Endothelial cell (in vitro differentiated cells): ENCODE results near the gene CHURC1. TPM values are rescaled to one million over a fixed set of nuclear protein-coding genes. Genes with fewer than 3 reads are reported as not detected.

Source experiments
- DNase-seq: peaks from one replicate; pipeline ENCODE4 v3.0.0; 2021; ENCODE audit warnings: low spot score
- H3K27ac Mint-ChIP-seq: one replicate; pipeline ENCODE4 v1.8.0; 2021; ENCODE audit warnings: mixed read lengths, inconsistent platforms; ENCODE audit not compliant: unreplicated experiment
- H3K27me3 Mint-ChIP-seq: one replicate; pipeline ENCODE4 v1.8.0; 2021; ENCODE audit warnings: mild to moderate bottlenecking, moderate library complexity, mixed read lengths, inconsistent platforms; ENCODE audit not compliant: unreplicated experiment
- H3K36me3 Mint-ChIP-seq: one replicate; pipeline ENCODE4 v1.8.0; 2021; ENCODE audit warnings: mild to moderate bottlenecking, low read depth, mixed read lengths, inconsistent platforms; ENCODE audit not compliant: unreplicated experiment
- H3K4me1 Mint-ChIP-seq: one replicate; pipeline ENCODE4 v1.8.0; 2021; ENCODE audit warnings: mild to moderate bottlenecking, mixed read lengths, inconsistent platforms; ENCODE audit not compliant: unreplicated experiment
- H3K4me3 Mint-ChIP-seq: one replicate; pipeline ENCODE4 v1.8.0; 2021; ENCODE audit warnings: mild to moderate bottlenecking, mixed read lengths, inconsistent platforms; ENCODE audit not compliant: unreplicated experiment
- H3K9me3 Mint-ChIP-seq: one replicate; pipeline ENCODE4 v1.8.0; 2021; ENCODE audit warnings: mixed read lengths, inconsistent platforms; ENCODE audit not compliant: unreplicated experiment
- long read RNA-seq: library from polyadenylated mRNA; unstranded; transcript quantifications from one replicate; pipeline ENCODE4 v2.0.0, GENCODE V29; 2020; ENCODE audit not compliant: unreplicated experiment
- total RNA-seq: library from RNA; stranded (reverse); fragmentation: NEBNext Ultra II Directional; extraction: Animal tissue kit (Norgen Biotek cat#: 25700); gene quantifications from one replicate; pipeline ENCODE4 v1.2.1, GENCODE V29; 2021; ENCODE audit not compliant: unreplicated experiment
- TF ChIP-seq, protein P1 (sequence below): fragments of 200-600 bp; sonication (generic); IDR thresholded peaks from one replicate; pipeline ENCODE4 v1.5.0; 2021; ENCODE audit warnings: antibody characterized with exemption; ENCODE audit not compliant: unreplicated experiment

Gene CHURC1
- 36.2 TPM for total RNA-seq
- long read RNA-seq, transcript CHURC1-203 (4 exons, 2,629 nt): major isoform, 35 of 51 reads
- long read RNA-seq, transcript CHURC1-208 (4 exons, 3,615 nt): minor isoform, 6 of 51 reads
- long read RNA-seq, partial matches to known transcripts: 0 of 51 reads
- long read RNA-seq, other reads (novel, unspliced or antisense): 1 of 51 reads

DNA sequence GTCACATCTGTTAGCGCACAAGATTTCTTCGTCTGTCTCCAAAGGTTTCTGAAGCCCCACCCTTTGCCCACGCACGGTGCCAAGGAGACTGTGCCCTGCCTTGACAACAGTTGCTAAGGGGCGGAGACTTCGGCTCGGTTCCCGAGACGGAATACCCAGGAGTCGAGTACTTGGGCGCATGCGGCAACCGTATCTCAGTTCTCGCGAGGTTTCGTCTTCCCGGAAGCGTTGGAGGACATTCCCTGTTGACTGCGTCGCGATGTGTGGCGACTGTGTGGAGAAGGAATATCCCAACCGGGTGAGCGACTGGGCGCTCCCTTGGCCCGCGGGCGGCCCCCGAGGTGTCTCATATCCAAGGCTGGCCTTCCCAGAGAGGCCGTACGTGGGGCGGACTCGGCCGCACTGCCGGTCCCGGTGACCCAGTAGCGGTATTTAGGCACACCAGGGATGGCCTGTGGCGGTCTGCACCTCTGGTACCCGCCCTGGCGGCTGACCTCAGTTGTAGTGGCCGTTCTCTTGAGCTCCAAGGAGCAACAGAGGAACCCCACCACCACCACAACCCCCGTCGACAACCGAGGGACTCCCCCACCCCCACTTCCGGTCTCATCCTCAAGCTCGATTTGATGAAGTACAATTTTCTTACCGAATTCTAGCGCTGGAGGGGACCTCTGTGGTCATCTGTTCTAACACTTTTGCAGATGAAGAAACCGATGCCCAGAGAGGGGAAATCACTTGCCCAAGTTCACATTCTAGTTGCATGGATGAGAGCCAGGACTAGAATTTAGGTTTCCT, at the start of gene CHURC1:
TSS of gene CHURC1 (plus strand) at position 219 of the 792 bp plus-strand sequence. CDS start at position 260, 41 bp downstream.
- DNase-seq: peak; percentile 96
- peaks cover 9% of the 10 kb centered on the region for H3K4me1 Mint-ChIP-seq

DNA sequence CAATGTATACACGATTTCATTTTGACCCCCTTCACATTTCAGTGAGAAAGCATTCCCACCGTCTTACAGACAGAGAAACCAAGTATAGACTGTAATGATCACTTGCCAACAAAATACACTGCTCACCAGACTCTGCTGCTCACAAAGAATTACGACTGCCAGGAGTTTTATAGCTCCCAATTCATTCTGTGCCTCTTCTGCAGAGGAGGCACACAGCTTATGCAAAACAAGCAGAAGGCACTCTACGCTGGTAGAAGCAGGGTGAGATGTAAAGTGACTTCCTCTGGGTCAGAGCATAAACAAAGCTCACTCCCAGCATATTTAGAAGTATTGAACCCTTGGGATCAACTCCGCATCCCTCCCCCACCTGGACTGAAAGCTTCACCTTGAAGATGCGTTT, 49.1 kb upstream of the CHURC1 start:
- Mint-ChIP-seq H3K4me3 (no peak overlapping the region), H3K36me3 (no peaks in the 10 kb centered on the region), H3K4me1 (peaks cover 8% of the 10 kb centered on the region), H3K27me3 (peaks cover 5% of the 10 kb centered on the region), H3K27ac (no peak overlapping the region), H3K9me3 (no peaks in the 10 kb centered on the region)
- TF ChIP-seq, protein P1, sequence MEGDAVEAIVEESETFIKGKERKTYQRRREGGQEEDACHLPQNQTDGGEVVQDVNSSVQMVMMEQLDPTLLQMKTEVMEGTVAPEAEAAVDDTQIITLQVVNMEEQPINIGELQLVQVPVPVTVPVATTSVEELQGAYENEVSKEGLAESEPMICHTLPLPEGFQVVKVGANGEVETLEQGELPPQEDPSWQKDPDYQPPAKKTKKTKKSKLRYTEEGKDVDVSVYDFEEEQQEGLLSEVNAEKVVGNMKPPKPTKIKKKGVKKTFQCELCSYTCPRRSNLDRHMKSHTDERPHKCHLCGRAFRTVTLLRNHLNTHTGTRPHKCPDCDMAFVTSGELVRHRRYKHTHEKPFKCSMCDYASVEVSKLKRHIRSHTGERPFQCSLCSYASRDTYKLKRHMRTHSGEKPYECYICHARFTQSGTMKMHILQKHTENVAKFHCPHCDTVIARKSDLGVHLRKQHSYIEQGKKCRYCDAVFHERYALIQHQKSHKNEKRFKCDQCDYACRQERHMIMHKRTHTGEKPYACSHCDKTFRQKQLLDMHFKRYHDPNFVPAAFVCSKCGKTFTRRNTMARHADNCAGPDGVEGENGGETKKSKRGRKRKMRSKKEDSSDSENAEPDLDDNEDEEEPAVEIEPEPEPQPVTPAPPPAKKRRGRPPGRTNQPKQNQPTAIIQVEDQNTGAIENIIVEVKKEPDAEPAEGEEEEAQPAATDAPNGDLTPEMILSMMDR: no peak
- DNase-seq: no peak

More for the DNA sequence above, at the start of gene CHURC1:
- peak within 1 kb of the TSS; percentile 91 for H3K27ac Mint-ChIP-seq
- peaks cover 6% of the 10 kb centered on the region for H3K27me3 Mint-ChIP-seq
- no peaks in the 10 kb centered on the region for H3K9me3 Mint-ChIP-seq
- peak within 1 kb of the TSS; percentile 91 for H3K4me3 Mint-ChIP-seq
- TF ChIP-seq, protein P1: no peak
- H3K36me3 Mint-ChIP-seq: no peaks in the 10 kb centered on the region

GRCh38 chr14:64865992-64866391, 48.3 kb upstream of the CHURC1 start:
- no peak overlapping the region for H3K27ac Mint-ChIP-seq

DNA sequence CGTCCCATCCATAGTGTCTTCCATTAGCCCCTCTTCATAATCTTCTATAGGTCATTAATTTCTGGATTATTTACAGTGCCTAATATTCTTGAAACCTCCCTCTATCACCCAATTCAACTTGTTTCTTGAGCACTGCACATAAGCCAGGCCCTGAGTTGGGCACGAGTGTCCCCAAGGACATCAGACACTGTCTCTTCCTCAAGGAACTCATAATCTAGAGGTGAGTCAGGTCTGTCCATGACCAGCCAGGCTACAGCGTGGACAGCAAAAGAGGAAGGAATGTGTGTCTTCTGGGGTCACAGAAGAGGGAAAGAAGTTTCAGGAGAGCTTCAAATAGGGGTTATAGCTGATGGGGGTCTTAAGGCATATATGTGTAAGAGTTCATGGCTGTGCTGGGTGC, 47.1 kb upstream of the CHURC1 start:
- no peaks in the 10 kb centered on the region for H3K9me3 Mint-ChIP-seq
- H3K27me3 Mint-ChIP-seq: peaks cover 2% of the 10 kb centered on the region
- no peak overlapping the region for H3K27ac Mint-ChIP-seq
- no peaks in the 10 kb centered on the region for H3K36me3 Mint-ChIP-seq
- DNase-seq: no peak
- TF ChIP-seq, protein P1: no peak
- H3K4me1 Mint-ChIP-seq: peaks cover 4% of the 10 kb centered on the region
- no peak overlapping the region for H3K4me3 Mint-ChIP-seq

More at GRCh38 chr14:64865992-64866391, 48.3 kb upstream of the CHURC1 start:
- TF ChIP-seq, protein P1: no peak
- H3K9me3 Mint-ChIP-seq: no peaks in the 10 kb centered on the region
- peaks cover 7% of the 10 kb centered on the region for H3K4me1 Mint-ChIP-seq
- no peak overlapping the region for H3K4me3 Mint-ChIP-seq
- DNase-seq: no peak
- H3K36me3 Mint-ChIP-seq: no peaks in the 10 kb centered on the region
- H3K27me3 Mint-ChIP-seq: peaks cover 5% of the 10 kb centered on the region

DNA sequence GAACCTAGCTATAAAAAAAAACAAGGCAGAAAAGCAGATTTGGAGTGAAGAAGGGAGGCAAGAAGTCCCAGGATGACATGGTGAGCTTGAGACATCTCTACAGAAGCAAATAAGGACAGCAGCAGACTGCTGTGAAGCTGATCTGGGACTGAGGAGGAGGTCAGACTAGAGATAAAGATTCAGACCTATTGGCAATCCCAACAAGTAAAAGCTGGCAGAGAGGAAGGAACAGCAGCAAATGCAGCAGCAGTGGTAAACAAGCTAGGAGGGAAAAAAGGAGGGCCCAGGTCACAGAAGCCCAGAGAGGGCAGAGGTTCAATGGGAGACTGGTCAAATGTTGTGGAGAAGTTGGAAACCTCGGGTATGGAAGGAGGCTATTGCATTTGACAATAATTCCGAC, 45.9 kb upstream of the CHURC1 start:
- Mint-ChIP-seq H3K27ac (no peak overlapping the region), H3K9me3 (no peaks in the 10 kb centered on the region), H3K4me1 (peaks cover 4% of the 10 kb centered on the region), H3K4me3 (no peak overlapping the region), H3K27me3 (peaks cover 2% of the 10 kb centered on the region), H3K36me3 (no peaks in the 10 kb centered on the region)
- TF ChIP-seq, protein P1: no peak
- DNase-seq: no peak
